PC-9 (cell line): ENCODE data around the gene FAM222B.

ENCODE experiments used
- CTCF ChIP-seq: fragments of 200-600 bp; sonication (generic); conservative IDR thresholded peaks from 2 replicates; pipeline ENCODE4 v1.6.1; 2017; ENCODE audit warnings: mixed run types, antibody characterized with exemption, mild to moderate bottlenecking, moderate library complexity
- EZH2 ChIP-seq: fragments of 200-600 bp; sonication (generic); IDR thresholded peaks from 2 replicates; pipeline ENCODE4 v1.8.0; 2017; ENCODE audit warnings: antibody characterized with exemption, low read depth

- TF ChIP-seq CTCF (no peak), EZH2 (no peak)
Observed at GRCh38 chr17:28760601-28761562, 81.7 kb downstream of the FAM222B start.
